Activated T-helper 17 cell treated with anti-CD3 and anti-CD28 coated beads, Interleukin-2, amount 50 U/mL, for 72 hours (primary cell): ENCODE data around the gene ACKR1. TPM values are rescaled to one million over a fixed set of nuclear protein-coding genes. Genes with fewer than 3 reads are reported as not detected.

ENCODE experiments used
- ATAC-seq: fragments of 150-1000 bp; cut with Tn5 transposase; replicated peaks from 2 replicates; pipeline ENCODE4 v1.10.0; 2021; ENCODE audit warnings: mild to moderate bottlenecking, moderate library complexity
- H3K27ac Mint-ChIP-seq: one replicate; pipeline ENCODE4 v1.8.0; 2022; ENCODE audit warnings: mixed read lengths
- H3K27me3 Mint-ChIP-seq: one replicate; pipeline ENCODE4 v1.8.0; 2022; ENCODE audit warnings: mixed read lengths
- H3K36me3 Mint-ChIP-seq: one replicate; pipeline ENCODE4 v1.8.0; 2022; ENCODE audit warnings: low read depth, mild to moderate bottlenecking, mixed read lengths
- H3K4me1 Mint-ChIP-seq: one replicate; pipeline ENCODE4 v1.8.0; 2022; ENCODE audit warnings: mixed read lengths
- H3K4me3 Mint-ChIP-seq: one replicate; pipeline ENCODE4 v1.8.0; 2022; ENCODE audit warnings: mild to moderate bottlenecking, mixed read lengths
- H3K9me3 Mint-ChIP-seq: one replicate; pipeline ENCODE4 v1.8.0; 2022; ENCODE audit warnings: mixed read lengths
- total RNA-seq, 2 donors: library from RNA; stranded (reverse); gene quantifications; one replicate each; pipeline ENCODE4 v1.2.3, GENCODE V29; 2022

ACKR1 gene, protein sequence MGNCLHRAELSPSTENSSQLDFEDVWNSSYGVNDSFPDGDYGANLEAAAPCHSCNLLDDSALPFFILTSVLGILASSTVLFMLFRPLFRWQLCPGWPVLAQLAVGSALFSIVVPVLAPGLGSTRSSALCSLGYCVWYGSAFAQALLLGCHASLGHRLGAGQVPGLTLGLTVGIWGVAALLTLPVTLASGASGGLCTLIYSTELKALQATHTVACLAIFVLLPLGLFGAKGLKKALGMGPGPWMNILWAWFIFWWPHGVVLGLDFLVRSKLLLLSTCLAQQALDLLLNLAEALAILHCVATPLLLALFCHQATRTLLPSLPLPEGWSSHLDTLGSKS
- total RNA-seq, result not detected

GRCh38 chr1:159204161-159205141 is at the start of gene ACKR1:
Gene ACKR1 (plus strand): TSS chr1:159204875. CDS start chr1:159204960, 85 bp downstream.
- H3K36me3 Mint-ChIP-seq, result no peaks in the 10 kb centered on the region
- peaks cover 80% of the 10 kb centered on the region for H3K27me3 Mint-ChIP-seq
- no peak within 1 kb of the TSS for H3K4me3 Mint-ChIP-seq
- H3K9me3 Mint-ChIP-seq, result no peaks in the 10 kb centered on the region
- H3K4me1 Mint-ChIP-seq, result peaks cover 10% of the 10 kb centered on the region
- ATAC-seq, result no peak
- no peak within 1 kb of the TSS for H3K27ac Mint-ChIP-seq

DNA sequence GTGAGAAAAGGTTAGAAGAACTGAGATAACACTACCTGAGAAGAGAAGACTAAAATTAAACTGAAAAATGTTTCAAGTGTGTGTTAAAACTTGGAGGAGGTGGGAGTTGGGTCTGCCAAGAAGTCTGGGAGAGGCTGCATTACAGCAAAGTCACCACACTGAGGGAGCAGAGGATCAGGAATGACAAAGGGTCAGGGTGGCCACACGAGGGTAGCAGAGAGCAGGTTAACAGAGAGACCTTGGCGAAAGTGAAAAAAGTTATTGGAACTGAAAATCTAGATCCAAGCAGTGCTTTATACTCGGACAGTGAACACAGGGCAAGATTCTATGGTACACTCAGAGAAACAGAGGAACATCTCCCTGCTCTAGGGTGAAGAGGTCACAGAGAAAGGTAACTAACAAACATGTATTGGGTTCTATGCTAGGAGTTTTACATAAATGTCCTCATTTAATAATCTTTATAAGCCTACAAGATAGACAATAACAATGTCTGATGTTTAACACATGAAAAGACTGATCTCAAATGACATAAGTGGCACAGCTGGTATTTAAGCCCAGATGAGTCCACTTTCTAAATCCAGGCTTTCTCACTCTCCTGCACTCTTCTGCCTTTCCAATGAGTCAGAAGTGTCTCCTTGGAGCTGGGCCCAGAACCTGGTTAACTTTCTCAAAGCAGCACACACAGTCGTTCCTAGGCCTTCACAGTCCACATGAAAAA is 43.5 kb upstream of the ACKR1 start:
- H3K4me3 Mint-ChIP-seq, result no peak overlapping the region
- peak; percentile 85 for ATAC-seq
- H3K27ac Mint-ChIP-seq, result no peak overlapping the region
- peaks cover 4% of the 10 kb centered on the region for H3K4me1 Mint-ChIP-seq
- no peaks in the 10 kb centered on the region for H3K36me3 Mint-ChIP-seq
- peaks cover 59% of the 10 kb centered on the region for H3K27me3 Mint-ChIP-seq
- no peaks in the 10 kb centered on the region for H3K9me3 Mint-ChIP-seq

GRCh38 chr1:159161719-159162026 is 43.0 kb upstream of the ACKR1 start:
- Mint-ChIP-seq H3K36me3 (no peaks in the 10 kb centered on the region), H3K4me3 (no peak overlapping the region), H3K27me3 (peaks cover 62% of the 10 kb centered on the region), H3K9me3 (no peaks in the 10 kb centered on the region), H3K4me1 (peaks cover 4% of the 10 kb centered on the region), H3K27ac (no peak overlapping the region)
- ATAC-seq, result no peak

DNA sequence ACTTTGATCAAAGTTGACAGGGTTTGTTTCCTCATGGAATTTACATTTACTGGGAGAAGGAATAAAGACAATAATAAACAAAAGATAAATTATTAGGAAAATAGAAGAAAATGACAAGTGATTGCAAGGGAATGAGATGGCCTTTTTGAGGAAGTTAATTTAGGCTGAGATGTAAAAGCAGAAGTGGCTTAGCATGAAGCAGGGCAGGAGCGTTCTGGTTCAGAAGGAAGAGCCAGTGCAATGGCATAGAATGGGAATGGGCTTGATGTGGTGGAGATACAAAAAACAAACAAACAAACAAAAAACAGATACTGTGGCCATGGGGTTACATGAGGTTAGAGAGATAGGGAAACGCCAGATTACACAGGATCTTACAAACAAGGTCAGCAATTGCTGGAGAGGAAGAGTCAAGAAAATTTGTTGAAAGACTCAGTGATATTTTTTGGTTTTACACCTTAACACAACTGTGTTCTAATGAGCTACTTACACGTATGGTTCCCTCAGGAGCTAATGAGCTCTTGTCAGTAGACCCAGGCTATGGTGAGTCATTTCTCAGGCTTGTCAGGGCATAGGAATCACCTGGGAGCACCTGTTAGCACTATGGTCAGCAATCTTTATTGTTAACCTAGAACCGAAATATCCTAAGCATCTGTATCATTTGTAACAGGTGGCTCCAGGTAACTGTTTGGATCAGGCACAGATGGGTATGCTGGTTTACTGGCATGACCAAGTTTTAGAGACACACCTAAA is 42.0 kb upstream of the ACKR1 start:
- Mint-ChIP-seq H3K9me3 (no peaks in the 10 kb centered on the region), H3K4me3 (no peak overlapping the region), H3K36me3 (no peaks in the 10 kb centered on the region), H3K27me3 (peaks cover 57% of the 10 kb centered on the region), H3K27ac (no peak overlapping the region), H3K4me1 (peaks cover 4% of the 10 kb centered on the region)
- no peak for ATAC-seq

DNA sequence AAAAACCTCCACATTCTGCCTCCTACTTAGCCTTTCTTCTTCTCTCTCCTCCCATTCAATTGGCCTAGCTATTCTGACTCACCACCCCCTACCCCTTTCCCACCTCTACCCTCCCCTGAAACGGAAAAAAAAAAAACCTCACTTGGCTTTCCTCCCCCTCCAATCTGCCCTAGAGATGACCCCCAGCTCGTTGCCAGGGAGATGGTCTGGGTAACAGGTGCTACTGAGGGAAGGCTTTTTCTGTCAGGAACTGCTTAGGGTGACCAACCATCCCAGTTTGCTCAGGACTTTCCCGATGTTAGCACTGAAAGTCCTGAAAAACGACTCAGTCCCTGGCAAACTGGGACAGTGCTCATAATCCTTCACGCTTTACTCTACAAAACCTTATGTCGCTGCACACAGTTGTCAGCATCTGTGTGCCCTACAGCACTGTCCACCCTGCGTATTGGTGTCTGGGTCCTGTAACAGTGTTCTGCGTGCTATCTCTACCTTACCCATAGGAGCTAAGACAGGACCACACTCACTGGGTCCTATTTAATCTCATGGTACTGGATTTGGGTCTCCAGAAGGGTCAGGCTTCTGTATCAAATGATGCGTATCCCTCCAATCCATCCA is 41.0 kb upstream of the ACKR1 start:
- H3K4me3 Mint-ChIP-seq, result no peak overlapping the region
- ATAC-seq, result no peak
- no peaks in the 10 kb centered on the region for H3K9me3 Mint-ChIP-seq
- H3K27ac Mint-ChIP-seq, result no peak overlapping the region
- H3K4me1 Mint-ChIP-seq, result peaks cover 4% of the 10 kb centered on the region
- no peaks in the 10 kb centered on the region for H3K36me3 Mint-ChIP-seq
- H3K27me3 Mint-ChIP-seq, result peaks cover 63% of the 10 kb centered on the region

- no peak for ATAC-seq
- no peaks in the 10 kb centered on the region for H3K36me3 Mint-ChIP-seq
- H3K4me1 Mint-ChIP-seq, result peaks cover 6% of the 10 kb centered on the region
- H3K4me3 Mint-ChIP-seq, result no peak overlapping the region
- no peak overlapping the region for H3K27ac Mint-ChIP-seq
- peaks cover 67% of the 10 kb centered on the region for H3K27me3 Mint-ChIP-seq
- no peaks in the 10 kb centered on the region for H3K9me3 Mint-ChIP-seq
Measured at GRCh38 chr1:159168043-159168442, 36.6 kb upstream of the ACKR1 start.

DNA sequence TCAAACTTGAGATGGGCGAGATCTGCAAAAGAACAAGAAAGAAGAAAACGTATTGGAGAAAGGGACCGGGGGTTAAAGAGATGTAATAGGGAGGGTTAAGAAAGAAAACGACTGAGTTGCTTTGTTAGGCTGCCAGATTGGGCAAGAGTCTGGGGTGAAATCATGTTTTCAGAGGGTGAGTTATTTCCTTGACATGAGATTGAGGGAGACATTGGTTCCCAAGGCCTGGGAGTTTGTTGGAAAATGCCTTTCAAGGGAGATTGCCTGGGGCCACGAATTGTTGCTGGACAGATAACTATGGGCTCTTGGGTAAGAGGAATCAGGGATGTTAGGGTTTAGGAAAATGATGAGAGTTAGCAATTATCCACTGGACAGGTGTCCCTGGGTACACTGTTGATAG is 34.0 kb upstream of the ACKR1 start:
- Mint-ChIP-seq H3K27me3 (peaks cover 76% of the 10 kb centered on the region), H3K4me1 (peaks cover 6% of the 10 kb centered on the region), H3K36me3 (no peaks in the 10 kb centered on the region), H3K4me3 (no peak overlapping the region), H3K27ac (no peak overlapping the region), H3K9me3 (no peaks in the 10 kb centered on the region)
- ATAC-seq, result no peak

DNA sequence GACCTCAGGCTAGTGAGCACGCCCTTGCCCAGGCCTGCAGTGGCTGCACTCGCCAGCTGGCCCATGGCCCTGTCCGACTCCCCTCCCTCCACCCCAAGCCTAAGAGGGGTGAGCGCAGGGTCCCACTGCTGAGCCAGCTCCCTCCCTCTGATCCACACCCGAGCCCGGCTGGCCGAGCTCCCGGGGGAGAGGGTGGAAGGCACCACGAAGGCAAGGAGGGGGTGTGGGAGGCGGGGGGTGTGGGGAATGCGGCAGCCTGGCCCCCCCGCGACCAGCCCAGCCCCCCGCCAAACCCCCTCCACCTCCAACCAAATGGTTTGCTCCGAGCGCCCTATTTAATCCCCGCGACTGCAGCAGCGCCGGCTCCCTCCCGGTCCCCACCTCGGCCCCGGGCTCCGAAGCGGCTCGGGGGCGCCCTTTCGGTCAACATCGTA is 33.4 kb upstream of the ACKR1 start, which contains the start of gene CADM3:
Gene CADM3 (plus strand): TSS at position 362 of the 434 bp plus-strand sequence. CDS start 151 bp downstream, outside the sequence.
- no peak within 1 kb of the TSS for H3K27ac Mint-ChIP-seq
- no peak for ATAC-seq
- H3K9me3 Mint-ChIP-seq, result no peaks in the 10 kb centered on the region
- H3K36me3 Mint-ChIP-seq, result no peaks in the 10 kb centered on the region
- peaks cover 71% of the 10 kb centered on the region for H3K27me3 Mint-ChIP-seq
- peaks cover 6% of the 10 kb centered on the region for H3K4me1 Mint-ChIP-seq
- H3K4me3 Mint-ChIP-seq, result peak within 1 kb of the TSS; percentile 23

DNA sequence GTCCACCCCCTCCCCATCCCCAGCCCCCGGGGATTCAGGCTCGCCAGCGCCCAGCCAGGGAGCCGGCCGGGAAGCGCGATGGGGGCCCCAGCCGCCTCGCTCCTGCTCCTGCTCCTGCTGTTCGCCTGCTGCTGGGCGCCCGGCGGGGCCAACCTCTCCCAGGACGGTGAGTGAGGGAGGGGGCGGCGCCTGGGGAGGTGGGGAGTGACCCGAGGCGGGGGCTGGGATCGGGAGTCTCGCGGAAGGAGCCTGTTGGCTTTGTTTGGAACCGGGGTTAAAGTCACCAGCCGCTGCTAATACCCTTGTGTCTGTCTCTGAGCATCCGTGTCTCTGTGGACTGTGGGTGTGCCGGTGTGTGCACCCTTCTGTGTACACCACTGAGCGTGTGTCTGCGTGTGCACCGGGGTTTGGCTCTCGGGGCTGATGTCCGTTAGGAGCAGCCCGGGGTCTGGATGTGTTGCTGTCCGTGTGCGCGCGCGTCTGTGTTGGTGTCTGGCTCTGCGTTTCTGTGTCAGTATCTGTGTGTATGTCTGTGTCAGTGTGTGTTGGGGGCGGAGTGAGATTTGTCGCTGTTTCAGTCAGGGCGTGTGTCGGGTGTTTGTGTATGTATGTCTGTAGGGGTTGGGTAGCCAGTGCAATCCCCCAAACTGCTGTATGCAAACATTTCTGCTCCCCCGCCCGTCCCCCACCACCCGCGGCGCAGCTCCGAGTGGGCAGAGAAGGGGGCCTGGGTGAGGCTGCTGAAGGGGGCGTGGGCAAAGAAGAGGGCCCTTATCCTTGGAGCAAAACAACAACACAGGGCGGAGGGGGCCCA is 32.8 kb upstream of the ACKR1 start:
- H3K36me3 Mint-ChIP-seq, result no peaks in the 10 kb centered on the region
- no peaks in the 10 kb centered on the region for H3K9me3 Mint-ChIP-seq
- H3K27ac Mint-ChIP-seq, result no peak overlapping the region
- H3K27me3 Mint-ChIP-seq, result peaks cover 67% of the 10 kb centered on the region
- peaks cover 6% of the 10 kb centered on the region for H3K4me1 Mint-ChIP-seq
- H3K4me3 Mint-ChIP-seq, result peak overlapping the region; percentile 23
- ATAC-seq, result no peak

- Mint-ChIP-seq H3K36me3 (no peaks in the 10 kb centered on the region), H3K27ac (no peak overlapping the region), H3K4me1 (peaks cover 6% of the 10 kb centered on the region), H3K27me3 (peaks cover 70% of the 10 kb centered on the region), H3K9me3 (peaks cover 4% of the 10 kb centered on the region), H3K4me3 (no peak overlapping the region)
- no peak for ATAC-seq
Measured at GRCh38 chr1:159172614-159173291, 31.9 kb upstream of the ACKR1 start.

- Mint-ChIP-seq H3K4me3 (no peak overlapping the region), H3K9me3 (peaks cover 4% of the 10 kb centered on the region), H3K4me1 (peaks cover 6% of the 10 kb centered on the region), H3K36me3 (no peaks in the 10 kb centered on the region), H3K27ac (no peak overlapping the region), H3K27me3 (peaks cover 64% of the 10 kb centered on the region)
- no peak for ATAC-seq
Measured at GRCh38 chr1:159173320-159173719, 31.4 kb upstream of the ACKR1 start.

DNA sequence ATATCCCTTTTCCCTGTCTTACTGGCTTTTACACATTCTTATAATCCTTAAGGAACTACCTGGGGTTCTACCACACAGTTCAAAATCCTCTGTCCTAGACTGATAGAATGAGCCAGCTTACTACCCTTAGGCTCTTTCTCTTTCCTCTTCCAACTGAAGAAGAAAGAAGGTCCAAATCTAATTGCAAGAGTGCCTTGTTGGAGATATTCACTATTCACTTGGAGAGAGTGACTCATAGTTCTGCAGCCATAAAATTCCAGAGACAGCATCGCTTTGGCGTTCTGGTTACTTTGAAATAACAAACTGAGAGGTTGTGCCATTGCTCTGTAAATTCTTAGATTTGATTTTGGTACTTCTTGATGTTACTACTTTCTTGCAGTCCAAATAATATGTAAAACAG is 29.1 kb upstream of the ACKR1 start:
- H3K4me1 Mint-ChIP-seq, result peaks cover 6% of the 10 kb centered on the region
- no peak for ATAC-seq
- peaks cover 64% of the 10 kb centered on the region for H3K27me3 Mint-ChIP-seq
- no peak overlapping the region for H3K4me3 Mint-ChIP-seq
- H3K9me3 Mint-ChIP-seq, result peaks cover 4% of the 10 kb centered on the region
- H3K36me3 Mint-ChIP-seq, result no peaks in the 10 kb centered on the region
- no peak overlapping the region for H3K27ac Mint-ChIP-seq
